ENCODE data around the gene CHST1. TPM values are rescaled to one million over a fixed set of nuclear protein-coding genes. Genes with fewer than 3 reads are reported as not detected.

CHST1 gene
- polyA plus RNA-seq, 2 of the 4 experiments (the other 2 are of a cell fraction), result 0.40 to 0.89 TPM

- ATAC-seq (no peak), DNase-seq (ENCODE audit: low read depth in 1 of 2, low spot score in 1 of 2) (no peak), FAIRE-seq (no peak)
- Histone ChIP-seq H3K4me2 (no peak overlapping the region), H3K9me3 (no peaks in the 10 kb centered on the region), H3K4me3 (no peak overlapping the region), H3K27ac (no peak overlapping the region), H3K4me1 (no peaks in the 10 kb centered on the region)
- no peak for TF ChIP-seq HOXB13 (CRISPR knock-in tag; IDR thresholded peaks at IDR 0.05; ENCODE audit: low read depth)
- TF ChIP-seq, protein P1, sequence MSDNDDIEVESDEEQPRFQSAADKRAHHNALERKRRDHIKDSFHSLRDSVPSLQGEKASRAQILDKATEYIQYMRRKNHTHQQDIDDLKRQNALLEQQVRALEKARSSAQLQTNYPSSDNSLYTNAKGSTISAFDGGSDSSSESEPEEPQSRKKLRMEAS (IDR thresholded peaks at IDR 0.05), result no peak
- no peak for TF ChIP-seq GATA3 (IDR thresholded peaks at IDR 0.05; ENCODE audit: borderline replicate concordance)
- no peak for TF ChIP-seq ZNF302 (CRISPR knock-in tag; IDR thresholded peaks at IDR 0.05)
- TF ChIP-seq CBX8 (IDR thresholded peaks at IDR 0.05), result no peak
- TF ChIP-seq RCOR1 (IDR thresholded peaks at IDR 0.05; ENCODE audit: low read depth, low read length), result no peak
- no peak for TF ChIP-seq NR3C1 (IDR thresholded peaks at IDR 0.05)
- TF ChIP-seq JUNB (IDR thresholded peaks at IDR 0.05), result no peak
- no peak for TF ChIP-seq POLR2A (IDR thresholded peaks at IDR 0.05; ENCODE audit: low read length)
- TF ChIP-seq ZFP36 (IDR thresholded peaks at IDR 0.05; ENCODE audit: borderline replicate concordance, partially characterized antibody), result no peak
- no peak for TF ChIP-seq HEYL (CRISPR knock-in tag; IDR thresholded peaks at IDR 0.05)
- no peak for TF ChIP-seq POLR2AphosphoS2 (conservative IDR thresholded peaks at IDR 0.05; ENCODE audit: low read length)
- no peak for TF ChIP-seq RFX5 (IDR thresholded peaks at IDR 0.05)
- no peak for TF ChIP-seq HOXB5 (CRISPR knock-in tag; IDR thresholded peaks at IDR 0.05)
- no peak for TF ChIP-seq HOXA7 (CRISPR knock-in tag; IDR thresholded peaks at IDR 0.05)
- WGBS (ENCODE audit: missing lambda C conversion rate), result 67% methylated on average over 6 of the region's 6 CpGs
- POLR2A ChIA-PET, result no interaction called here
- CTCF ChIA-PET, result interaction anchor here (1.5 to 11.4 kb wide), 2 partner anchors 280 to 313 kb away, joined by 5 to 149 read pairs; no protein-coding TSS in a partner anchor
Observed at GRCh38 chr11:45652781-45653180, 12.6 kb downstream of the CHST1 start.

- TF ChIP-seq, protein P2, sequence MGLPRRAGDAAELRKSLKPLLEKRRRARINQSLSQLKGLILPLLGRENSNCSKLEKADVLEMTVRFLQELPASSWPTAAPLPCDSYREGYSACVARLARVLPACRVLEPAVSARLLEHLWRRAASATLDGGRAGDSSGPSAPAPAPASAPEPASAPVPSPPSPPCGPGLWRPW (IDR thresholded peaks at IDR 0.05), result no peak
- no peak for TF ChIP-seq PBX3 (IDR thresholded peaks at IDR 0.05)
- TF ChIP-seq SREBF2 (IDR thresholded peaks at IDR 0.05), result no peak
- no peak for TF ChIP-seq GATA3 (IDR thresholded peaks at IDR 0.05; ENCODE audit: borderline replicate concordance)
- no peak for TF ChIP-seq SMC3 (IDR thresholded peaks at IDR 0.05)
- TF ChIP-seq NFE2L2 (conservative IDR thresholded peaks at IDR 0.05; ENCODE audit: low read length), result no peak
- TF ChIP-seq, protein P3, sequence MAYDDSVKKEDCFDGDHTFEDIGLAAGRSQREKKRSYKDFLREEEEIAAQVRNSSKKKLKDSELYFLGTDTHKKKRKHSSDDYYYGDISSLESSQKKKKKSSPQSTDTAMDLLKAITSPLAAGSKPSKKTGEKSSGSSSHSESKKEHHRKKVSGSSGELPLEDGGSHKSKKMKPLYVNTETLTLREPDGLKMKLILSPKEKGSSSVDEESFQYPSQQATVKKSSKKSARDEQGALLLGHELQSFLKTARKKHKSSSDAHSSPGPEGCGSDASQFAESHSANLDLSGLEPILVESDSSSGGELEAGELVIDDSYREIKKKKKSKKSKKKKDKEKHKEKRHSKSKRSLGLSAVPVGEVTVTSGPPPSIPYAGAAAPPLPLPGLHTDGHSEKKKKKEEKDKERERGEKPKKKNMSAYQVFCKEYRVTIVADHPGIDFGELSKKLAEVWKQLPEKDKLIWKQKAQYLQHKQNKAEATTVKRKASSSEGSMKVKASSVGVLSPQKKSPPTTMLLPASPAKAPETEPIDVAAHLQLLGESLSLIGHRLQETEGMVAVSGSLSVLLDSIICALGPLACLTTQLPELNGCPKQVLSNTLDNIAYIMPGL (CRISPR knock-in tag; IDR thresholded peaks at IDR 0.05; ENCODE audit: borderline replicate concordance), result no peak
- no peak for TF ChIP-seq BCL3 (IDR thresholded peaks at IDR 0.05)
- TF ChIP-seq MAZ (IDR thresholded peaks at IDR 0.05; ENCODE audit: borderline replicate concordance, low read depth, low read length), result no peak
- TF ChIP-seq RCOR1 (IDR thresholded peaks at IDR 0.05; ENCODE audit: low read depth, low read length), result no peak
- no peak for TF ChIP-seq ZC3H11A (IDR thresholded peaks at IDR 0.05)
- TF ChIP-seq MAFK (IDR thresholded peaks at IDR 0.05; ENCODE audit: partially characterized antibody), result no peak
- TF ChIP-seq RNF2 (IDR thresholded peaks at IDR 0.05; ENCODE audit: borderline replicate concordance, low read depth), result no peak
- ChIA-PET POLR2A (no interaction called here), CTCF (interaction anchor here (1.4 to 11.4 kb wide), 3 partner anchors 247 to 312 kb away, joined by 4 to 149 read pairs (median 5); no protein-coding TSS in a partner anchor)
- FAIRE-seq (no peak), ATAC-seq (no peak), DNase-seq (ENCODE audit: low read depth in 1 of 2, low spot score in 1 of 2) (no peak)
- WGBS (ENCODE audit: missing lambda C conversion rate), result 43% methylated on average over 20 of the region's 20 CpGs
- H3K27ac ChIP-seq, result no peak overlapping the region
- no peak overlapping the region for H3K4me2 ChIP-seq
- H3K4me1 ChIP-seq, result no peaks in the 10 kb centered on the region
- no peaks in the 10 kb centered on the region for H3K9me3 ChIP-seq
- no peak overlapping the region for H3K4me3 ChIP-seq
Observed at GRCh38 chr11:45651841-45652749, 13.3 kb downstream of the CHST1 start.
